Testis (tissue), 3 donors: ENCODE data around the gene TPSD1. TPM values are rescaled to one million over a fixed set of nuclear protein-coding genes. Genes with fewer than 3 reads are reported as not detected.
"Not testable (repeated sequence)": the region's sequence is repeated elsewhere in the genome, so short reads cannot be mapped to it uniquely, and the experiment has no call there.

ENCODE experiments used
- DNase-seq: peaks from one replicate; pipeline ENCODE4 v3.0.0-alpha.2; 2019
- H3K27ac ChIP-seq, 2 donors: fragments of 200-600 bp; sonication (generic); one replicate each; pipeline ENCODE4 v1.5.1; 2019
- H3K27me3 ChIP-seq: fragments of 200-600 bp; sonication (generic); one replicate; pipeline ENCODE4 v1.5.1; 2019
- H3K36me3 ChIP-seq: fragments of 200-600 bp; sonication (generic); one replicate; pipeline ENCODE4 v1.5.1; 2017; ENCODE audit warnings: low read depth; ENCODE audit errors: missing control alignments
- H3K4me1 ChIP-seq: fragments of 200-600 bp; sonication (generic); one replicate; pipeline ENCODE4 v1.5.1; 2019
- H3K4me3 ChIP-seq, 2 donors: fragments of 200-600 bp; sonication (generic); one replicate each; pipeline ENCODE4 v1.5.1; 2017 to 2019
- H3K9me3 ChIP-seq: fragments of 200-600 bp; sonication (generic); one replicate; pipeline ENCODE4 v1.5.1; 2017
- POLR2A ChIP-seq: fragments of 450-650 bp; IDR thresholded peaks from one replicate; pipeline ENCODE4 v1.6.1; 2017; ENCODE audit warnings: antibody characterized with exemption, mild to moderate bottlenecking, moderate library complexity
- WGBS, 2 donors: methylation state at CpG; one replicate each; pipeline ENCODE4 v1.1.5; 2018; 5-methylcytosine and 5-hydroxymethylcytosine counted together
- intact Hi-C: fragments of 100-400 bp; cut with DNase I; formaldehyde crosslinking; loops from one replicate; pipeline ENCODE4 v1.15.1; 2023; ENCODE audit warnings: low total_unique reads
- polyA plus RNA-seq: library from polyadenylated mRNA; stranded (reverse); fragments of 350-450 nt; fragmentation: Illumina TruSeq; extraction: RNeasy Lipid Tissue Mini Kit (QIAGEN cat#74804); gene quantifications from one replicate; pipeline ENCODE4 v1.2.3, GENCODE V29; 2014; ENCODE audit warnings: low read depth, low replicate concordance; ENCODE audit not compliant: insufficient read depth
- total RNA-seq, 2 donors: library from RNA; depleted of rRNA; stranded (reverse); fragments of >200 nt; gene quantifications; one replicate each; pipeline ENCODE4 v1.2.3, GENCODE V29; 2016
- TF ChIP-seq, protein P1 (sequence below), 3 experiments: fragments of 450-650 bp in 2 of 3; fragments of 200-600 bp in 1 of 3; sonication (generic) in 1 of 3; IDR thresholded peaks; one replicate each; pipeline ENCODE4 v1.5.1; 2016 to 2019; ENCODE audit warnings: antibody characterized with exemption in 3 of 3, mild to moderate bottlenecking in 2 of 3, moderate library complexity in 1 of 3

The TPSD1 gene
- total and polyA plus RNA-seq, 3 donors from 2014 or later = 1.1 to 1.6 (median 1.1) TPM

DNA sequence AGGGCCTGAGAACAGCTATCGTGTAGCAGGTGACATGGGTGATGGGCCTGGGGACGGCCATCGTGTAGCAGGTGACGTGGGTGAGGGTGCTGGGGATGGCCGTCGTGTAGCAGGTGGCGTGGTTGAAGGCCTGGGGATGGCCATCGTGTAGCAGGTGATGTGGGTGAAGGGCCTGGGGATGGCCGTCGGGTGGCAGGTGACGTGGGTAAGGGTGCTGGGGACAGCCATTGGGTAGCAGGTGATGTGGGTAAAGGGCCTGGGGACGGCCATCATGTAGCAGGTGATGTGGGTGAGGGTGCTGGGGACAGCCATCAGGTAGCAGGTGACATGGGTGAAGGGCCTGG is 15.5 kb downstream of the TPSD1 start:
- WGBS, 2 donors = 83 to 87% methylated on average over 12 of the region's 12 CpGs
- Histone ChIP-seq H3K9me3 (no peaks in the 10 kb centered on the region), H3K27ac (no peak overlapping the region), H3K4me3 (no peak overlapping the region), H3K4me1 (peaks cover 4% of the 10 kb centered on the region), H3K36me3 (no peaks in the 10 kb centered on the region), H3K27me3 (no peaks in the 10 kb centered on the region)
- intact Hi-C loops = no loop called here
- no peak for DNase-seq
- TF ChIP-seq, protein P1, sequence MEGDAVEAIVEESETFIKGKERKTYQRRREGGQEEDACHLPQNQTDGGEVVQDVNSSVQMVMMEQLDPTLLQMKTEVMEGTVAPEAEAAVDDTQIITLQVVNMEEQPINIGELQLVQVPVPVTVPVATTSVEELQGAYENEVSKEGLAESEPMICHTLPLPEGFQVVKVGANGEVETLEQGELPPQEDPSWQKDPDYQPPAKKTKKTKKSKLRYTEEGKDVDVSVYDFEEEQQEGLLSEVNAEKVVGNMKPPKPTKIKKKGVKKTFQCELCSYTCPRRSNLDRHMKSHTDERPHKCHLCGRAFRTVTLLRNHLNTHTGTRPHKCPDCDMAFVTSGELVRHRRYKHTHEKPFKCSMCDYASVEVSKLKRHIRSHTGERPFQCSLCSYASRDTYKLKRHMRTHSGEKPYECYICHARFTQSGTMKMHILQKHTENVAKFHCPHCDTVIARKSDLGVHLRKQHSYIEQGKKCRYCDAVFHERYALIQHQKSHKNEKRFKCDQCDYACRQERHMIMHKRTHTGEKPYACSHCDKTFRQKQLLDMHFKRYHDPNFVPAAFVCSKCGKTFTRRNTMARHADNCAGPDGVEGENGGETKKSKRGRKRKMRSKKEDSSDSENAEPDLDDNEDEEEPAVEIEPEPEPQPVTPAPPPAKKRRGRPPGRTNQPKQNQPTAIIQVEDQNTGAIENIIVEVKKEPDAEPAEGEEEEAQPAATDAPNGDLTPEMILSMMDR (IDR thresholded peaks at IDR 0.05) = no peak
- TF ChIP-seq POLR2A = no peak

DNA sequence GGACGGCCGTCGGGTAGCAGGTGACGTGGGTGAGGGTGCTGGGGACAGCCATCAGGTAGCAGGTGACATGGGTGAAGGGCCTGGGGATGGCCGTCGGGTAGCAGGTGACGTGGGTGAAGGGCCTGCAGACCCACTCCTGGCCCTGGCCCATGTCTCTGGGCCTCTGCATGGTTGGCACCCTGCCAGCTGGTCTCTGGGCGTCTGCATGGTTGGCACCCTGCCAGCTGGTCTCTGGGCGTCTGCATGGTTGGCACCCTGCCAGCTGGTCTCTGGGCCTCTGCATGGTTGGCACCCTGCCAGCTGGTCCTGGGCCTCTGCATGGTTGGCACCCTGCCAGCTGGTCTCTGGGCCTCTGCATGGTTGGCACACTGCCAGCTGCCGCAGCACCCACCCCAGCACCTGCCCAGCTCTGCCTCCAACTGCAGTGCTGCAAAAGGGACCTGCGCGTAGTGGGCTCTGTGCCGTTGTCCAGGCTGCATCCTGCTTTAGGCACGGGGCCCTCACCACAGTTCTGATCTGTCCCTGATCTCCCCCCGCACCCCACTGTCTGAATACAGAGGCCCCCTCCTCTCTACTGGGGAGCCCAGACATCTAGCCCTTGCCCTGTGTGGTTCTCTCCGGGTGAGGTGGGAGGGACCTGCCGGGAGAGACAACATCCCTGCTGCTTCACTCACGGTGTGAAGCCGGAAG is 16.0 kb downstream of the TPSD1 start:
- H3K9me3 ChIP-seq, H3K4me1 ChIP-seq, H3K36me3 ChIP-seq, H3K27ac ChIP-seq, H3K4me3 ChIP-seq, intact Hi-C loops, H3K27me3 ChIP-seq, DNase-seq: not testable (repeated sequence)
- 25 to 26% methylated on average over 12 to 19 of the region's 19 CpGs for WGBS, 2 donors

DNA sequence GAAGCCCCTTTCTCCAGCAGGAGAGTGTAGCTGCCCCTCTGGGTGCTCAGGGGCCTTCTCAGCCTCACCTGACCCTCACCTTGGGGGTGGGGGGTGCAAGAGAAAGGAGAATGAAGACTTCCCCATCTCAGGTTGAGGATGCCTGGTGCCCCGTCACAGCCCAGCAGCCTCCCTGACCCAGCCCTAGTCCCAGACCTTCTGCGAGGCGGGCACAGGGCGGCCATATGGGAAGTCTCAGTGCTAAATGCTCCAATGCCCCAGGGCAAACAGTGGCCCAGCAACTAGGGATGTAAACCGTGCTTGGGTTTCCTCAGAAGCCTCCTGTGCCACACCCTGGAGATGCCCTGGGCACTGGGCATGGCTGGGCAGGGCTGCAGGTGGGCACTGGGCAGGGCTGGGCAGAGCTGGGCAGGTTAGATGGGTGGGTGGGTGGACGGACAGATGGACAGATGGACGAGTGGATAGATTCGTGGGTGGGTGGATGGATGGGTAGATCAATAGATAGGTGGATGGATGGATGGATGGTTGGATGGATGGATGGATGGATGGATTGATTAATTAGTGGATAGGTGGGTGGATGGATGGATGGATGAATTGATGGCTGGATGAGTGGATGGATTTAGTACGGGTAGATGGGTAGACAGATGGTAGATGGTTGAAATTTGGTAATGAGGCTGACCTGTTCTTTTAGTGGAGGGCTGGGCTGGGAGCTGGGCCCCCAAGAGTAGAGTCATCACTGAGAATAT is 16.8 kb downstream of the TPSD1 start:
- Histone ChIP-seq H3K4me1 (peaks cover 4% of the 10 kb centered on the region), H3K9me3 (no peaks in the 10 kb centered on the region), H3K36me3 (no peaks in the 10 kb centered on the region), H3K27me3 (no peaks in the 10 kb centered on the region), H3K27ac (no peak overlapping the region), H3K4me3 (no peak overlapping the region)
- intact Hi-C loops = no loop called here
- TF ChIP-seq POLR2A = no peak
- TF ChIP-seq, protein P1 (IDR thresholded peaks at IDR 0.05) = no peak
- no peak for DNase-seq
- 84 to 89% methylated on average over 5 to 9 of the region's 9 CpGs for WGBS, 2 donors

DNA sequence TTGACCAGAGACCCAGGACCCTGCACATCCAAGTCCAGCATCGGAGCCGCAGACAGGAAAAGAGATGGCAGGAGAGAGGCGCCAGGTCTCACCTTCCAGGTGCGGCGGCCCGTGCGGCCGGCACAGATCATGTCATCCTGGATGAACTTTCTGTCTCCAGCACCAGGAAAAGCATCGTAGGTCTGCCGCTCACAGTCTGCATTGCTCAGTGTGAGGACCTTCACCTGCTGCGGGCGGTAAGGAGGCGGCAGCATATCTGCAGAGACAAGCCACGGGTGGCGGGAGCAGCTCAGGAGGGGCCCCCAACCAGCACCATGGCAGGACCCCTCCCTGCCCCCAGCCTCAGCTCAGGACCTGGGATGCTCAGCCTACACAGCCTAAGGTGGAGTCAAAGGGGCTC is 17.9 kb downstream of the TPSD1 start:
- 89 to 98% methylated on average over 12 to 15 of the region's 15 CpGs for WGBS, 2 donors
- peaks cover 4% of the 10 kb centered on the region for H3K4me1 ChIP-seq
- no peak for DNase-seq
- no peaks in the 10 kb centered on the region for H3K9me3 ChIP-seq
- H3K36me3 ChIP-seq = no peaks in the 10 kb centered on the region
- H3K27me3 ChIP-seq = no peaks in the 10 kb centered on the region
- no peak overlapping the region for H3K27ac ChIP-seq
- intact Hi-C loops = no loop called here
- TF ChIP-seq POLR2A = no peak
- TF ChIP-seq, protein P1 (IDR thresholded peaks at IDR 0.05) = no peak
- no peak overlapping the region for H3K4me3 ChIP-seq

DNA sequence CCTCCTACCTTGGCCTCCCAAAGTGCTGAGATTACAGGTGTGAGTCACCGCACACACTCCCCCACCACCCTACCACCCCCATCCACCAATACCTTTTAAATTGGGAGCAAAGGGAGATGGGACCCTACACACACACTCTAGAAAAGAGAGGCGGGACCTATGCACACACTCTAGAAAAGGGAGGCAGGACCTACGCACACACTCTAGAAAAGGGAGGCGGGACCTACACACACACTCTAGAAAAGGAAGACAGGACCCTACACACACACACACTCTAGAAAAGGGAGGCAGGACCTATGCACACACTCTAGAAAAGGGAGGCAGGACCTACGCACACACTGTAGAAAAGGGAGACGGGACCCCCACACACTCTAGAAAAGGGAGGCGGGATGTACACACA is 18.9 kb downstream of the TPSD1 start:
- 93 to 96% methylated on average over 7 of the region's 7 CpGs for WGBS, 2 donors

More for the DNA sequence above, 18.9 kb downstream of the TPSD1 start:
- intact Hi-C loops = no loop called here
- DNase-seq = no peak
- Histone ChIP-seq H3K27ac (no peak overlapping the region), H3K4me3 (no peak overlapping the region), H3K9me3 (no peaks in the 10 kb centered on the region), H3K4me1 (peaks cover 4% of the 10 kb centered on the region), H3K27me3 (no peaks in the 10 kb centered on the region), H3K36me3 (no peaks in the 10 kb centered on the region)
- TF ChIP-seq, protein P1 (IDR thresholded peaks at IDR 0.05) = no peak
